Measurements from ENCODE around the gene HBA1.

DNA sequence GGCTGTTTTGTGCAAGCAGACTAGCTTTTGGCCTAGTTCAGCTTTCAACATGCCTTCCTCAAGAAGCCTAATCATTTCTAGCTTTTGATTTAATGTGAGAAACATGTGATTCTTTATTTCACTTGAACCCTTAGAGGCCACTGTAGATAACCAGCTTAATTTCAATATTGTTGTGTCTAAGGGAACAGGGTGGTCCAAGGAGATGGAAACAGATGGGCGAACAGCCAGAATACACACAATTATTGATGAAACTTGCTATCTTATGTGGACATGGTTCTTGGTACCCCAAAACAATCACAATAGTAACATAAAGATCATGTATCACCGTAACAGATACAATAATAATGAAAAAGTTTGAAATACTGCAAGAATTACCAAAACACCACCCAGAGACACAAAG is 42.8 kb upstream of the HBA1 start:
- TF ChIP-seq POLR2A (IDR thresholded peaks at IDR 0.05; ENCODE audit: low read length) (no peak), GATA1 (IDR thresholded peaks at IDR 0.05; ENCODE audit: low read depth, low read length) (no peak)

All from erythroblast (primary cell).